CMK (cell line): ENCODE results near the gene SLC44A2.

Experiments used
- DNase-seq: peaks from one replicate; pipeline ENCODE4 v3.0.0-alpha.2; 2010; ENCODE audit warnings: low read depth

The SLC44A2 gene

DNA sequence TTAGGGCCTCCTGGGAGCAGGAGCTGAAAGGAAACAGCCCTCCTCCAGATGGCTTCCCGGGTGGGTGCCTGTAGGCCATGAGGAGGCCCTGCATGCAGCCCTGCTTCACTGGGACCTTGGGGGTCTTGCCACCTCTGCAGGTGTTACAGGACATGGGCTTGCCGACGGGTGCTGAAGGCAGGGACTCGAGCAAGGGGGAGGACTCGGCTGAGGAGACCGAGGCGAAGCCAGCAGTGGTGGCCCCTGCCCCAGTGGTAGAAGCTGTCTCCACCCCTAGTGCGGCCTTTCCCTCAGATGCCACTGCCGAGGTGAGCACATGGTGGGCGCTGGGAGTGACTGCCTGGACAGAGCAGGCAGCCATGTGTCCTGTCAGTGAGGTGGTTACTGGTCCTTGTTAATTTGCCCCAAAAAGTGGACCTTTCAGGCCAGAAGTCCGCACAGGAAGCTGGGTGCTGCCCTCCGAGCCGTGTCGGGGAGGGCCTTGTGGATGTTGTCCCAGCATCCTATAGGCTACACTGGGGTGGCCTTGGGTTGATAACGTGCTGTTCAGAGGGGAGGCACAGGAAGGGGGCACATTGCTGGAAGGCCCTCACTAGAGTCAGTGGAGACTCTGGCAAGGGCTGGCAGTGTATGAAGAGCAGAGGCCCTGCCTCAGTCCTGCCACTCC is 57.2 kb downstream of the SLC44A2 start:
- no peak for DNase-seq

DNA sequence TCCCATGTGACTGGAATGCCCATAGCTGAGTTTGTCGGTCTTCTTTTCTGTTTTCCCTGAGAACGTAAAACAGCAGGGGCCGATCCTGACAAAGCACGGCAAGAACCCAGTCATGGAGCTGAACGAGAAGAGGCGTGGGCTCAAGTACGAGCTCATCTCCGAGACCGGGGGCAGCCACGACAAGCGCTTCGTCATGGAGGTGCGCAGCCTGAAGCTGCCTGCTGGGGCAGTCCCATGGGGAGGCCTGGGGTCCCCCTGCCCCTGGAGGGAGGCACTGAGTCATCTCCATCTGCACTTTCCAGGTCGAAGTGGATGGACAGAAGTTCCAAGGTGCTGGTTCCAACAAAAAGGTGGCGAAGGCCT is 57.7 kb downstream of the SLC44A2 start:
- DNase-seq: no peak

DNA sequence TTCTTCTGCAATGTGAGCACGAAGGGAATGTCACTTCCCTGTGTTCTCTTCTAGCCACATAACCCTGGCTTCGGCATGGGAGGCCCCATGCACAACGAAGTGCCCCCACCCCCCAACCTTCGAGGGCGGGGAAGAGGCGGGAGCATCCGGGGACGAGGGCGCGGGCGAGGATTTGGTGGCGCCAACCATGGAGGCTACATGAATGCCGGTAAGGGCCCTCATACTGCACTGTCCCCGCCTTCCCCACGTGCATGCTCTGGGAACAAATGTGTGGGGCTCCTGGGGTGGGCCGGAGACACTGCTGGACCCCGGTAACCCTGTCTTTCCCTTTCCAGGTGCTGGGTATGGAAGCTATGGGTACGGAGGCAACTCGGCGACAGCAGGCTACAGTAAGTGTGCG is 58.2 kb downstream of the SLC44A2 start:
- DNase-seq: no peak

DNA sequence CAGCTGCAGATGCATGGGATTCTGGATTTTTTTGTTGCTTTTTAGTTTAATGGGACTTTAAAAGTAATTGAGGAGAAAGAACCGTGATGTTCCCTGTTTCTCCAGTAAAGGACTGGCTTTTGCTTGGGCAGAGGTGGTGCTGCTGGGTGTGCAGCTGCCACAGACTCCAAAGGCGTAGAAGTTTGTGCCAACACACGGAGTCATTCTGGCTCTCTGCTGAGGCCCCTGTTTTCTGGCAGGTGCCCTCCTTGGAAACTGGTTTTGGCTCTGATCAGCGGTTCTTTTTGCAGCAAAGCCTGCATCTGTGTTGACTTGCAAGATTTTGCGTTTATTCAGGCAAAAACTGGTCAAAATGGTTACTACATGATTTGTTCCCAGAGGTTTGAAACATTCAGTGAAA is 59.9 kb downstream of the SLC44A2 start:
- DNase-seq: no peak

DNA sequence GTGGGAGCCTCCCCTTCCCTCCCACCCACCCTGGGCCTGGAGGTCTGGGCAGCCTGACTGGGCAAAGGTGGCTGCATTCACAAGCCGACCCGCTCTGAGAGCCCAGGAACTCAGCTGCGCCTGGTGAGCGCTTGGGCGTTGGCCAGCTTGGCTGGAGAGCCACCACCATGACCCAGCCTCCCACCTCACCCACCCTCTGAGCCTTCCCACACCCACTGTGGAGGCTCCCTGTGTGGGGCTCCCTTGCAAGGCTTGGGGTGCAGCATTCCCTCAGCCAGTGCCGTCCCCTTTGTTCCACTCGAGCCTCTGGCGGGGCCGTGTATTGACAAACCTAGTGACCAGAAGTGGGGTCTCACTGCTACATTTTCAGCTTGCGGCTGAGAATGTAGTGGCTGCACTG is 60.8 kb downstream of the SLC44A2 start:
- DNase-seq: no peak

DNA sequence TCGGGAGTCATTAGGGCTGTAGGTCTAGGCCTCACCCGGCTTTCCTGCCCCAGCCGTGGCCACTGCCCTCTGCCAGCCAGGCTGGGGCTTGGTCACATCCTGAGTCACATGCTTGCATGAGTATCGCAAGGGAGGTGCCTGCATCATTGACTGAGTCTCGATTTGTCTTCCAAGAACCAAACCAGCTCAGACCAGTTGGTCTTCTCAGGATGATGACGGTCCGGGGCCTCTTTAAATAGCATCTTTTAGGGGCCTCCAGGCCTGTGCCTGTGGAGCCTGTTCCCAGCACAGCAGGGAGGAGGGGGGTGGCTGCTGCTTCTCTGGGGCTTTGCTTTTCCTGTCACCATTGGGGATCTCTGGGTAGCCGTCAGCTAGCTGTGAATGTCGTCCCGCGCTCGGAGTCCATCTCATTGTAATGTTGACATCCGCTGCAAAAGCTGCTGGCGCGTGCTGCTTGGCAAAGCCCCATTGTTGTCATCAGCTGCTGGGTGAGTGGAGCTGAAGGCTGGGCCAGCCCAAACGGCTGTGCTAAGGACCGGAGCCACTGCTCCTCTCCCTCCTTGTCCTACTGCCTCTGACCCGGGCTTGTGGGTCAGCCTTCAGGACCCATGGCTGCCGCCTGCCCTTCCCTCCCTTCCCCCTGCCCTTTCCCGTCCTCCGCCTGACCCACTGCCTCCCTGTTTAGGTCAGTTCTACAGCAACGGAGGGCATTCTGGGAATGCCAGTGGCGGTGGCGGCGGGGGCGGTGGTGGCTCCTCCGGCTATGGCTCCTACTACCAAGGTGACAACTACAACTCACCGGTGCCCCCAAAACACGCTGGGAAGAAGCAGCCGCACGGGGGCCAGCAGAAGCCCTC is 61.5 kb downstream of the SLC44A2 start:
- no peak for DNase-seq

DNA sequence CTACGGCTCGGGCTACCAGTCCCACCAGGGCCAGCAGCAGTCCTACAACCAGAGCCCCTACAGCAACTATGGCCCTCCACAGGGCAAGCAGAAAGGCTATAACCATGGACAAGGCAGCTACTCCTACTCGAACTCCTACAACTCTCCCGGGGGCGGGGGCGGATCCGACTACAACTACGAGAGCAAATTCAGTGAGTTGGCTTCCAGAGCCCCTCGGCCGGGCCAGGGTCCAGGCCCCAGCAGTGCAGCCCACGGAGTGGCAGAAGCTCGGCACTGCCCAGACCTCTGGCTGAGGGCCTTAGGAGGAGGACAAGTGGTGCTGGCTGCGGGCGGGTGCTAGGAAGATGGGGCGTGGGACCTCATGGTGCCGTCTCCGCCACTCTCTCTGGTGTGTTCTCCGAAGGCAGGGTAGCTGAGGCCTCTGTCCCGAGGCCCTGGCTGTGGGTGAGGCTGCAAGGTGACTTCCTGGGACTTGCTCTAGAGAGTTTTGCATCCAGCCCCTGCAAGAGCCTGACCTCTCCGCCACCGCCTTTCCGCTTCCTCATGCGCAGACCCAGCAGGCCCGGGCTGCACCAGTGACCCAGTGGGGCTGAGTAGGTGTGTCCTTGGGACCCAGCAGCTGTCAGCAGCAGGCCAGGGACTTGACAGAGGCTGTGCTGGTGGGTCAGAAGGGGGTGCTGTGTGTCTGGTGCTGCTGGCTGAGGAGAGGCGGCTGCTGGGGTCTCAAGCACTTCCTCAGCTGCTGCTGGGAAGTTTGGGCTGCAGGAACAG is 62.4 kb downstream of the SLC44A2 start:
- no peak for DNase-seq

DNA sequence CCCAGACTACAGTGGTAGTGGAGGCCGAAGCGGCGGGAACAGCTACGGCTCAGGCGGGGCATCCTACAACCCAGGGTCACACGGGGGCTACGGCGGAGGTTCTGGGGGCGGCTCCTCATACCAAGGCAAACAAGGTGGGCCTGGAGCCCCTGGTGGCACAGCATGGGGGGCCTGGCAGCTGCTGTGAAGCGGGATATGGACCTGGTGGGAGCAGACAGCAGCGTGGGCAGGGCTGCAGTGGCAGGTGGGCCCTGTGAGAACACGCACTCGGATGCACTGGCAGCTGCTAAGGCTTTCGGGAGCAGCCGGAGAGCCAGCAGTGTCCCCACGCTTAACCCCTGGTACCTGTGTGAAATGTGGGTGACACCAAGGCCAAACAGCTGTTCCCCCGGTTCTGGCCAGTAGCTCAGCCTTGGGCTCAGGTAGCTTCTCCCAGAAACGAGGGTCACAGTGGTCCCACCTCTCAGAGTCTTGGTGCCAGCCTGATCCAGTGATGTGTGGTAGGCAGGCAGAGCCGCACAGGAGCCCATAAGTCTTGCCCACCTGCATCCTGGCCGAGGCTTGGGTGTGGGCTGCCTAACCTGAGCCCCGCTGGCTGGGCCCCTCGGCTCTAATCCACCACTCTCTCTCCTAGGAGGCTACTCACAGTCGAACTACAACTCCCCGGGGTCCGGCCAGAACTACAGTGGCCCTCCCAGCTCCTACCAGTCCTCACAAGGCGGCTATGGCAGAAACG is 63.4 kb downstream of the SLC44A2 start:
- DNase-seq: no peak

DNA sequence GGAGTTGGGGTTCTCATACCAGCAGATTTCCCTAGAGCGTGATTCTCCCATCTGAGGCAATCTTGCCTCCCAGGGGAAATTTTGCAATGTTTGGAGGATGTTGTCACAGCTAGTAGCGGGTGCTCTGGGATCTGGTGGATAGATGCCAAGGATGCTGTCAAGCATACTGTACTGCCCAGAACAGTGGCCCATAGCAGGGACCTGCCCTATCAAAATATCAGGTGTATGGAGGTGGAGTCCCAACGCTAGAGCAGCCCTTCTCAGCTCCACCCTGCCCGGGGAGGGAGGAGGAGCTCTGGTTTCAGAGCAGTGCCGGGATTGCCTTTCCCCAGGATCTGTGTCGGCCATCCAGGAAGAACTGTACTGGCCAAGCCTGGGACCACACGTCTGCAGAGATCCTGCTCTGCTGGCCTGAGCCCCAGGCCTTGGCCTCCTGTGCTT is 65.0 kb downstream of the SLC44A2 start:
- DNase-seq: no peak

DNA sequence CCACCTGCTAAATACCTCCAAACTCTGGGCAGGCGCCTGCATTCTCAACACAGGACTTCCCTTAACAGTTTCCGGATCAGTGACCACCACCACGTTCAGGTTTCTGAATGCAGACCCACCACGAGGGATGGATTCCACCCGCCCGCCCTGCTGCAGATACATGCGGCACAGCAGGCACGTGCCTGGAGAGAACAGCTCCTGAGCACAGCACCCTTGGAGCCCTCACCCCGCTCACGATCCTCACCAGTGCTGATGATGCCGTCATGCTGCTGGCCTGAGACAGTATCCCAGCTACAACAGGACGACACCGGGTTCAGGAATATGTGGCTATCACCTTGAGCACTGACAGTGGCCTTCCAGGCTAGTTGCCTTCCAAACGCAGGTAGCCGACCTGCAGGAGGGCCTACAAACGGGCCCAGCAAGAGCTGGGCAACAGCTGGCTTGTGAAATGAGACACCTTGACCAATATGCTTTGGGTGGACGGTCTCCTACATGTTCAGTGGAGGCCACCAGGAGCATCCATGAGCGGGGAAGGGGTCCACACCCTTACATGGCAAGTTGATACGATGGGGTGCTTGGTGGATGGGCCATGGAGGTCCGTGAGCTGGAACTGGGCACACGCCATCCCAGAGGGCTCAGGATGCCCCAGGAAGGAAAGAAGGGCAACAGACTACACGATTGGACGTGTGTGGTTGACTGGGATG is 66.0 kb downstream of the SLC44A2 start:
- DNase-seq: no peak

DNA sequence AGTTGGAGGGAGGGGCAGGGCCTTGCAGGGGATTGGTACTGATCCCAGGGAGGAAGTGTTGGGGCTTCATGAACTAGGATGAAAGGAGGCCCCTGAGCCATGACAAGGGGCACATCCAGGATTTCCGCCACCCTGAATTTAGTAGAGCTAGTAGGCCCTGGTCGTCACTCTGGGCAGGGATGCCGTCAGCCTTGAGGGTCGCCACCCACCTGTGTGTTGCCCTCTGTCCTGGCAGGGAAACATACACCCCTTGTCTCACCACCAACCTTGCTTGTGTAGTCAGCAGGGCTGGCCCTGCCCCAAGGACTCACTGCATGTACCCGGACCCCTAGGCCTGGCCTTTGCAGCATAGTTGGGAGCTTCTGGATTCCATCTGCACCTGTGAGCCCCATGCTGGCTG is 66.5 kb downstream of the SLC44A2 start:
- no peak for DNase-seq

DNA sequence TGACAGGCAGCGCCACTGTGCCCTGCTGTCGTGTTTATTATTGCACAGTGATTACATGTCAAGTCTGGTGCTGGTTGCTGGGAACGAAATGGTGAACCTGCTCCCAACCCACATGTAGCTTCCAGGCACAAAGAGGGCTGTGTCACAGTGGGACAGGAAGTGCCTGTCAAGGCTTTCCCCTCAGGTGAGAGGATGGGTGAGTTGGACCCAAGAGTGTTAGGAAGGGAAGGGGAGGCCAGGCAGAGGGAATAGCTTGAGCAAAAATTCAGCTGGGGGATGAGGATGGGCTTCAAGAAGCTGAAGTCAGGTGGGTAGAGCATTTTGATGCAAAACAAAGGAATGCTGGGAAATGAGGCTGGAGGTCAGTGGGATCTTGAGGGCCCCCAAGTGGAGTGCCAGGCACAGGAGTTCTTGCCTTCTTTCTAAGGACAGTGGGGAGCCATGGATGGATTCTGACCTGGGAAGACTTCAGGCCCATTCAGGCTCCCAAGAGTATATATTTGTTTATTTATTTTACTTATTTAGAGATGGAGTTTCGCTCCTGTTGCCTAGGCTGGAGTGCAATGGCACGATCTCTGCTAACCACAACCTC is 67.4 kb downstream of the SLC44A2 start:
- DNase-seq: no peak
